WI38 (cell line): ENCODE results near the gene MADCAM1.

Experiments
- H3K4me3 ChIP-seq: 2 replicates; pipeline ENCODE4 v1.5.1; 2011; ENCODE audit warnings: low read depth, mild to moderate bottlenecking, control low read depth, low read length
- TF ChIP-seq, protein P1 (sequence below): IDR thresholded peaks from 2 replicates; pipeline ENCODE4 v1.5.1; 2012; ENCODE audit warnings: low read depth, mild to moderate bottlenecking, control low read depth, low read length

The MADCAM1 gene

DNA sequence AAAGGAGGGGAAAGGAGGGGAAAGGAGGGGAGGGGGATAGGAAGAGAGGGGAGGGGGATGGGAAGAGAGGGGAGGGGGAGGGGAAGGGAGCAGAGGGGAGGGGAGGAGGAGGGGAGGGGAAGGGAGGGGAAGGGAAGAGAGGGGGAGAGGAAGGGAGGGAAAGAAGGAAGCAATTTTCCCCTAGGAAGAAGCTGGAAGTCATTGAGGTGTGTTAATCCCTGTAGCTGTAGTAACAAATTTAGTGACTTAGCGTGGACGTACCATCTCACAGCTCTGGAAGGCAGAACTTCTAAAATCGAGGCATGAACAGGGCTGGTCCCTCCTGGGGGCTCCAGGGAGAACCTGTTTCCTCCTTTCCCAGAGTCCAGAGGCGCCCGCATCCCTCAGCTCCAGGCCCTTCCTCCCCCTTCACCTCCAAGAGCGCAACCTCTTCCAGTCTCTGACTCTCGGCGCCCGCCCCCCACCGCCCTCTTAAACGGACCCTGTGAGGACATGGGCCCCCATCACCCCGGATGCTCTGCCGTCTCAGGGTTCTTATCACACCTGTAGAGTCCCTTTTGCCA is 29.7 kb downstream of the MADCAM1 start:
- TF ChIP-seq, protein P1, sequence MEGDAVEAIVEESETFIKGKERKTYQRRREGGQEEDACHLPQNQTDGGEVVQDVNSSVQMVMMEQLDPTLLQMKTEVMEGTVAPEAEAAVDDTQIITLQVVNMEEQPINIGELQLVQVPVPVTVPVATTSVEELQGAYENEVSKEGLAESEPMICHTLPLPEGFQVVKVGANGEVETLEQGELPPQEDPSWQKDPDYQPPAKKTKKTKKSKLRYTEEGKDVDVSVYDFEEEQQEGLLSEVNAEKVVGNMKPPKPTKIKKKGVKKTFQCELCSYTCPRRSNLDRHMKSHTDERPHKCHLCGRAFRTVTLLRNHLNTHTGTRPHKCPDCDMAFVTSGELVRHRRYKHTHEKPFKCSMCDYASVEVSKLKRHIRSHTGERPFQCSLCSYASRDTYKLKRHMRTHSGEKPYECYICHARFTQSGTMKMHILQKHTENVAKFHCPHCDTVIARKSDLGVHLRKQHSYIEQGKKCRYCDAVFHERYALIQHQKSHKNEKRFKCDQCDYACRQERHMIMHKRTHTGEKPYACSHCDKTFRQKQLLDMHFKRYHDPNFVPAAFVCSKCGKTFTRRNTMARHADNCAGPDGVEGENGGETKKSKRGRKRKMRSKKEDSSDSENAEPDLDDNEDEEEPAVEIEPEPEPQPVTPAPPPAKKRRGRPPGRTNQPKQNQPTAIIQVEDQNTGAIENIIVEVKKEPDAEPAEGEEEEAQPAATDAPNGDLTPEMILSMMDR: no peak
- H3K4me3 ChIP-seq: no peak overlapping the region

DNA sequence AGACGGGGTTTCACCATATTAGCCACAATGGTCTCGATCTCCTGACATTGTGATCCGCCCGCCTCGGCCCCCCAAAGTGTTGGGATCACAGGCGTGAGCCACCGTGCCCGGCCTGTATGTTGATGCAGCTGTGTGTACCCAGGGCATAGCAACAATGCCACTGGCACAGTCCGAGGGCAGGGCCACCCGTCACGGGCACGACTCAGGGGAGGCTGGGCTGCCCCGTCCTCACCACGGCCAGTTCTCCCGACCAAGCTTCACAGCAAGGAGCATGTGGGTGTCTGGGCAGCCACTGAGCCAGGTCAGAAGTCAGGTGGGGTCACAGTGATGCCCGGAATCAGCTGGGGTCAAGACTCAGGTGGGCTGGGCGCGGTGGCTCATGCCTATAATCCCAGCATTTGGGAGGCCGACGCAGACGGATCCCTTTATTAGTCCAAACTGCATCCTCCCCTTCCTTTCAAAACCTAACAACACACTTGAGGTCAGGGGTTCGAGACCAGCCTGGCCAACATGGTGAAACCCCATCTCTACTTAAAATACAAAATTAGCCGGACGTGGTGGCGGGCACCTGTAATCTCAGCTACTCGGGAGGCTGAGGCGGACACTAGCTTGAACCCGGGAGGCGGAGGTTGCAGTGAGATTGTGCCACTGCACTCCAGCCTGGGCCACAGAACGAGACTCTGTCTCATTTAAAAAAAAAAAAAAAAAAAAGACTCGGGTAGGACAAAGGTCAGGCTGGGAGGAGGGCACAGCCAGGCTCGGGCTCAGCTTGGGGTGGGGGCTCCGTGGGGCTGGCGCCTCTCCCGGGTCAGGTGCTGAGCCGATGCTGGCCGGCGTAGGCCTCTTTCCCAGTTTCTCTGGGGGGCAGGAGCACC is 34.1 kb downstream of the MADCAM1 start:
- H3K4me3 ChIP-seq: peak overlapping the region; percentile 71
- TF ChIP-seq, protein P1: no peak

GRCh38 chr19:531009-531752 is 34.9 kb downstream of the MADCAM1 start:
- peak overlapping the region; percentile 71 for H3K4me3 ChIP-seq
- TF ChIP-seq, protein P1: no peak

DNA sequence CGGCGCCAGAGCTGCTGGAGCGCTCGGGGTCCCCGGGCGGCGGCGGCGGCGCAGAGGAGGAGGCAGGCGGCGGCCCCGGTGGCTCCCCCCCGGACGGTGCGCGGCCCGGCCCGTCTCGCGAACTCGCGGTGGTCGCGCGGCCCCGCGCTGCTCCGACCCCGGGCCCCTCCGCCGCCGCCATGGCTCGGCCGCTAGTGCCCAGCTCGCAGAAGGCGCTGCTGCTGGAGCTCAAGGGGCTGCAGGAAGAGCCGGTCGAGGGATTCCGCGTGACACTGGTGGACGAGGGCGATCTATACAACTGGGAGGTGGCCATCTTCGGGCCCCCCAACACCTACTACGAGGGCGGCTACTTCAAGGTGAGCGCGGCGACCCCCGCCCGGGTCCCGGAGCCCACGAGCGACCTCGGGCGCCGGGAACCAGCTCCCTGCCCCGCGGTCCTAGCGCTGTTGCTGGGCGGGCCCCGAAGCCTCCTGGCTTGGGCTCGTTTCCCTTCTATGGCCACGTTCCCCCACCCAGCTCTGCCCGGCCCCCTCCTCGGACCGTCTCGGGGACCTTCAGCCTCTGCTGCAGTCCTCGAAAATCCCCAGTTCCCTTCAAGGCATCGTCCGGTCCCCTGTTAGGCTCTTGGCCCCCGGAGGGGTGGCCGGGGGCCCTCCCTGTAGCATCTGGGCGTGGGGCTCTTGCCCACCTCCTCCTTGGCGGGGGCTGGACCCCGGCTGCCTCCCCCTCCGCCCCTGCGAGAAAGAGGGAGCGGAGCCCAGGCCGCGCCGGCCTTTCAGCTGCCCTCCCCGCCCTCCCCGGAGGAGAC is 35.7 kb downstream of the MADCAM1 start, which contains the start of gene CDC34:
Gene CDC34, plus strand, starts transcription at position 8 of the 808 bp plus-strand sequence. Its CDS starts 172 bp downstream, at position 180.
- H3K4me3 ChIP-seq: peak within 1 kb of the TSS; percentile 93

DNA sequence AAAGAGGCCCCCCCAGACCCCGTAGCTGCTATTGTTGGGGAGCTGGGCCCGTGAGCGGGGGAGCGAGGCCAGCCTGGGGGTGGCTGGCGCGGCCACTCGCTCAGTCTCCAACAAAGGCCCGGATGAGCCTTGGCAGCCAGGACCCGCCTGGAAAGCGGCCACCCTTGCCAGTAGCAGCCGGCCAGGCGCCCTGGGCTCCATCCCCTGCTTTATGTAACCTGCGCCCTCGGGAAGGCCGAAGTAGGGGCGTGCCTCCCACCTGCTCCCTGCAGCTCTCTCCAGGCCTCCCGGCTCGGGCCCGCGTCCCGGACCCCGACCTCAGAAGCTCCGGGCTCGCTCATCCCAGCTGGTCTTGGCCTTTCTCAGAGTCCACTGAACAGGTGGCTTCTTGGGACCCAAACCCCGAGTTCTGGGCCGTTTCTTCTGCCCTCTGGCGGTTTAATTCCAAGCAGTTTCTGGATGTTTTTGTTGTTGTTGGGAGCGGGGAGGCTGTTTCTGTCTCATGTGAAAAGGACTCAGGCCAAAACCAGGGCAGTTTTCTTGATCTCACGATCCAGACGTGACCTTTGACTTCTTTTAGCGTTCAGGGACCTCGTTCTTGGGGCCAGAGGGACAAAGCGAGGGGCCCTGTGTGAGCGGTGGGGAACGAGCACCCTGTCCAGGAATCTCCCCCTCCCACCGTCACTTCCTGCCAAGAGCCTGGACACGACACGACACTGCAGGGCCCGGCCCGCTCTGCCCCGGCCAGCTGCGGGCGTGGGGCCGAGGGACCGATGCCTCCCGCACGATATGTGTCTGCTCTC is 36.5 kb downstream of the MADCAM1 start:
- H3K4me3 ChIP-seq: peak overlapping the region; percentile 93
- TF ChIP-seq, protein P1: peak; percentile 33

More for the DNA sequence above, 35.7 kb downstream of the MADCAM1 start, which contains the start of gene CDC34:
- TF ChIP-seq, protein P1: no peak
